GM21526 (cell line): ENCODE data around the gene TMEM131.
"Not testable (repeated sequence)": the region's sequence is repeated elsewhere in the genome, so short reads cannot be mapped to it uniquely, and the experiment has no call there.

Experiments
- ATAC-seq: cut with Tn5 transposase; IDR thresholded peaks from one replicate; pipeline ENCODE4 v1.9.1; 2021; ENCODE audit warnings: moderate library complexity; ENCODE audit not compliant: unreplicated experiment, low FRiP score

The TMEM131 gene

GRCh38 chr2:97821862-97822261 lies 173.9 kb downstream of the TMEM131 start:
- not testable (repeated sequence) for ATAC-seq

DNA sequence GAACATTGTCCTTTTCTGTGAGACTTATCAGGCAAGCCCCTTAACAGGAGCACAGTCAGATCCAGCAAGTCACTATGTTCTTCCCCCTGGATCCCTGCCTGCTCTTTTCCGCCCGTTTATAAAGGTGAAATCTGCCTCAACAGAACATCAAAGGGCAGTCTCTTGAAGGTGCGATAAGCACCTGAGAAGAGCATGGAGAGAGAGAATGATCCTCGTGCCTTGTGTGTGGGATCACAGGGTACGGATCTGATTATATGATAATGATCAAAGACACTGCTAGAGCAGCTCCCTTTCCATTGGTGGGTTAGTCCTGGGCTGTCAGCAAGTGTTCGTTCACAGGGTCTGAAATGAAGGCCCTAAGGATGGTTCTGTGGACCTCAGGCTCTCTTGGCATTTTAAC lies 176.0 kb downstream of the TMEM131 start:
- ATAC-seq, result no peak

- ATAC-seq, result no peak
These were observed 179.3 kb downstream of the TMEM131 start for GRCh38 chr2:97816411-97816810.

- no peak for ATAC-seq
These were observed 182.8 kb downstream of the TMEM131 start for GRCh38 chr2:97812931-97813330.

GRCh38 chr2:97808816-97809215 lies 186.9 kb downstream of the TMEM131 start:
- no peak for ATAC-seq

GRCh38 chr2:97806738-97807618 lies 188.8 kb downstream of the TMEM131 start:
- peak; percentile 72 for ATAC-seq

DNA sequence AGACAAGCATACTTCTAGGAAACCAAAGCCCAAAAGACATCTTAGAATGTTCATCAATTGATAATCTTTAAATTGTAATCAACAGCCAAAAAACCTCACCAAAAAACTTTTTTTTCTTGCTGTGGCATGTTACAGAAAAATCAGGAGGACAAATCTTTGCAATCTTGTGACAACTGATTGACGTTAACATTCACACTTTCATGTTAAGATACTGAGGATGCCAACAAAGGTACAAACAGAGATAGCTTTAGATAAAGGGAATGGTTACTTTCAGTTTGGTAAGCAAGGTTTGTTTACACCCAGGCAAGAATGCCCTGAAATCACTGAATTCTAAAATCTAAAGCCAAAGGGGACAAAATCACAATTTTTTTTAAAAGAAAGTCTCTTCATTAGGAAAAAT lies 190.0 kb downstream of the TMEM131 start:
- ATAC-seq, result no peak

DNA sequence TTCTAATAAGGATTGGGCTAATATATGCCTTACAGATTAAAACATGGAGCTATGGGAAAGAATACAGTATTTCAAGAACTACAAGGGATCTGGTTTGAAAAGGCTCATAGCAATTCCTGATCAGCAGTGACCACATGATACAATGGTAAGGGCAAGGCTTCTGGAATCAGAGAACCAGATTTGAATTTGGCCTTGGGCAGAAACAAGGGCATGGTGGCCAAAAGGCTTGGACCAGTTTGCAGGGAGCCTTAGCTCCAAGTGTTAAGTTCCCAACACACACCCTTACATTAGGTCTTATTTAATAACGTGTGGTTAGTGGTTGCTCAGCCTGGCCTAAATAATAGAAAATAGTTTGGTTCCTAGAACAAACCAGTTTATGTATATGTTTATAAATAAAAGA lies 194.7 kb downstream of the TMEM131 start:
- ATAC-seq, result no peak

DNA sequence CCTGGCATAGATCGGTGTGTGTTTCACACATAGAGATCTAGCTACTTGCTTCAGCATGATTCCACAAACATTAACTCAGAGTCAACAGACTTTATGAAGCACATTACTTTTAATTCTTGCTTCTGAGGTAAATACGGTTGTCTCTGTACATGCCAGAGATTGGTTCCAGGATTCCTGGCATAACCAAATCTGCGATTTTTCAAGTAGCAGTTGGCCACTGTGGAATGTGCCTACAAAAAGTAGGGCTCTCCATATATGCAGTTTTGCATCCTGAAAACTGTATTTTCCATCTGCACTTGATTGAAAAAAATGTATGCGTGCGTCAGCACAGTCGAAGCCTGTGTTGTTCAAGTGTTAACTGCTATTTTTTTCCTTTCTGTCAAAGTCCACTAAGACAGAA lies 197.3 kb downstream of the TMEM131 start:
- no peak for ATAC-seq

DNA sequence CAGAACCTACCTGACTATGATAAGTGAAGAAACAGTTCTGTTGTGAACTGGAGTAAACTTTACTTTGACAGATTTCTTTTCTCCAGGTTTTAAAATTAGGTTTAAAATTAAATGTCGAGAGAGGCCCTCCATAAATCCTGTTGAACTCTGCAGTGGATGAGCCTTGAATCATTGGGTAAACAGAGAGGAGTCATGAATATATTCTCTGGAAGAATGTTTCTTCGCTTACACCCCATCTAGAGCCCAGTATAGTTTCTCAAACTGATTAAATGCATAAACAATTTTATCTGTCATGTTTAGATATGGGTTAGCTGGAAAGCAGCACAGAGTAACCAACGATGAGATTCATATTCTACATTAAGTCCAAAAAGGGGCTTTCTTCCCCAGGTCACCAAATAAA lies 198.4 kb downstream of the TMEM131 start:
- ATAC-seq, result no peak

DNA sequence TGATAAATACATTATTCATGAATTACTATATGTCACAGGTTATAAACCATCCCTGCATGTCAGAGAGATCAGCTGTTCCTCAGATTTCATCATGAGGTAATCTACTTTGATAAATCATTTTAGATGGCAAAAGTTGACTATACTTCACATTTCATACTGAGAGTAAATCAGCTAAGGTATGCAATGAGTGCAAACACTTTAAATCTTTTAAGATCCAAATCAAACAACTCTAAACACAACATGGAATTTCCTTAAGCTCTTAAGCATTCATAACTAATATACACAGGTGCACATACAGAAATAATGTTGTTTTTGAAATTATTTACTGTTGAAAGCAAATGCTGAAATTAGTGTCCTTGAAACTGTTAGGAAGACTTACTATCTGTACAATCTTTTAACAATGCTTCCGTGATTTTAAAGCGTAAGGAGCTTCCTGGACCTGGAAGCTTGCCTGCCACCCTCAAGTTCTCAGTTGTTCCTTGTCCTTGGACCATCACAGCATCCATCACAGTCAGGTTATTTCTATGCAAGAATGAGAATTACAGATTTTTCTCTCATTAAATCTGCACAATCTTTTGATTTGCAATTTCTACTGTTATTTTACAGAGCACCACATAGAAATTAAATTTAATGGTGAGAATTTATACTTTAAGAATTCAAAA lies 199.2 kb downstream of the TMEM131 start:
- ATAC-seq, result no peak

DNA sequence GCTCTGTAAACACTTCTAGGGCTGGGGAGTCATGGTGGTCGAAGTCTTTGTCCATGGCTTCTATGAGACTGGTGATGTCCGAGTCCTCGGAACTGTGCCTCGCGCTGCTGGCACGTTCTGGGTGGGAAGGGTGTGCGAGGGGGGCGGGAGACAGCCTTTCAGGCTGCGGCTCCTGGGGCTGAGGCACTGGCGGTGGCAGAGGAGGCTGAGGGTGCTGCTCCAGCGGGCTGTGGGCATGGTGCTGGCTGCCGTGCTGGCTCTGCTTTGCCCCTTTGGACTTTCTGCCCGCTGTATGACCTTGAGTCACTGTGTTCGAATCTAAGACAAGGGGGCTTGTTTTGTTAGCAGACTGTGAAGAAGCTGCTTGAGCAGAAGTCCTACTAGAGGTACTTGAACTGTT lies 203.3 kb downstream of the TMEM131 start:
- no peak for ATAC-seq

DNA sequence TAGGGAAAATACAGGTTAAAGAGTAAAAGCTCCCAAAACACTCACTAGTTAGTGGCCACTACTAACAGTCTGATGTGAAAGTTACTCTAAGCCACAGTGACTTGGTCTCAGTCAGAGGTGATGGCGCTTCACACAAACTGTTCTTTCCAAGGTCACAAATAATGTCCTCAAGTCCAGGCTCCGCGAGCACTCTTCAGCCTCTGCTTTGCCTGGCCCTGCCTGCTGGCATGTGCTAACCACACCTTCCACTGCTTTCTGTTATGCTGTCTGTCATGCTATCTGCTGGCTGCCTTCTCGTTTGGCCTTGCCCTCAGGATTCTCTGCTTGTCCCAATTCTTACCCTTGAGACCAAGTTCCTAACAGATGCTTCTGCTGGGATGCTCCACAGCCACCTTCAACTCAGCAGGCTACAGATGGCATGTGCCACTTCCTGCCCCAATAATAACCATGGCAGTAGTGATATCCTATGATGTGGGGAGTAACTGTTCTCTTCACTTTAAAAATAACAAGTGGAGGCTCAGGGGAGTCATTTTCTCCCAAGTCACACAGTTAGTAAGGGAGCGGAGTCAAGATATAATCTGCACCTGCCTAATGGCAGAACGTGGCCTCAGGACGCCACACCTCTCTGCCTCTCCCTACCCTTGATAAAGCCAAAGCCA lies 206.6 kb downstream of the TMEM131 start:
- no peak for ATAC-seq

- no peak for ATAC-seq
These were observed 209.9 kb downstream of the TMEM131 start for GRCh38 chr2:97785818-97786217.

- ATAC-seq, result no peak
These were observed 210.8 kb downstream of the TMEM131 start for GRCh38 chr2:97784953-97785352.

GRCh38 chr2:97781981-97782380 lies 213.8 kb downstream of the TMEM131 start:
- no peak for ATAC-seq

- ATAC-seq, result no peak
These were observed 216.6 kb downstream of the TMEM131 start for GRCh38 chr2:97779141-97779540.

GRCh38 chr2:97775074-97775473 lies 220.7 kb downstream of the TMEM131 start:
- no peak for ATAC-seq

GRCh38 chr2:97774425-97774824 lies 221.3 kb downstream of the TMEM131 start:
- ATAC-seq, result no peak

DNA sequence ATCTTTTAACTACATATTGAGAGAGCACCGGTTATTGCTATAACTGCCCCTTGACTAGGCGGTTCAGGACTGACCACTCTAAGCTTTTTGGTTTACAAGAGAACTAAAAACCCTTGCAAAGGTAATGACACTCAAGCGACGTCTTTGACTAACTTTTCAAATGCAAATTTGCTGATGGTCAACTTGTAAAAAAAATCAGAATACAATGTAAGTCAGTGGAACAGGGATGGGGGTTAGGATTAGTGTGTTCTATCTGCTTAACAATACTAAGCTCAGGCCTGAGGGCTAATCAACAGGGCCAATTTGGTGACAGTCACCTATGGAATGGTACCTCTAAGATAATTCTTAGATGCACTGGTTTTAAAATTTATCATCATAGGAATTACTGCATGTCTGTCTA lies 225.3 kb downstream of the TMEM131 start:
- no peak for ATAC-seq

GRCh38 chr2:97769711-97770110 lies 226.0 kb downstream of the TMEM131 start:
- no peak for ATAC-seq
